Panc1 (cell line): ENCODE results near the gene ACAD9.

Experiments used
- CTCF ChIP-seq: fragments of 450-650 bp; IDR thresholded peaks from 2 replicates; pipeline ENCODE4 v1.5.1; 2017; ENCODE audit warnings: mild to moderate bottlenecking
- SIN3A ChIP-seq: IDR thresholded peaks from 2 replicates; pipeline ENCODE4 v1.6.1; 2012; ENCODE audit warnings: low read depth, mild to moderate bottlenecking, low read length, moderate library complexity, borderline replicate concordance; ENCODE audit not compliant: insufficient read depth
- TCF7L2 ChIP-seq: IDR thresholded peaks from 2 replicates; pipeline ENCODE4 v1.6.1; 2011; ENCODE audit warnings: mild to moderate bottlenecking, low read depth, low read length, inconsistent platforms

- no peak for TF ChIP-seq CTCF
- TF ChIP-seq SIN3A, result no peak
- no peak for TF ChIP-seq TCF7L2
These were observed 24.9 kb upstream of the ACAD9 start for GRCh38 chr3:128854475-128854874.
